Lower leg skin (tissue), 4 donors: ENCODE measurements around the gene VRK2. TPM values are rescaled to one million over a fixed set of nuclear protein-coding genes. Genes with fewer than 3 reads are reported as not detected.

Experiments used
- DNase-seq, 2 donors: peaks; one replicate each; pipeline ENCODE4 v3.0.0-alpha.2; 2019; ENCODE audit warnings: low spot score in 2 of 2
- H3K4me3 ChIP-seq: fragments of 200-600 bp; sonication (generic); 2 replicates; pipeline ENCODE4 v1.5.1; 2017; ENCODE audit warnings: mild to moderate bottlenecking, low read depth; ENCODE audit not compliant: poor library complexity, severe bottlenecking
- POLR2A ChIP-seq, 2 donors: fragments of 450-650 bp; IDR thresholded peaks; one replicate each; pipeline ENCODE4 v1.6.1; 2016 to 2017; ENCODE audit warnings: antibody characterized with exemption in 2 of 2, mild to moderate bottlenecking in 1 of 2, moderate library complexity in 1 of 2
- WGBS, 2 donors: methylation state at CpG; one replicate each; pipeline ENCODE4 v1.1.5; 2018; 5-methylcytosine and 5-hydroxymethylcytosine counted together
- intact Hi-C: fragments of 100-400 bp; cut with DNase I; formaldehyde crosslinking; loops from one replicate; pipeline ENCODE4 v1.15.0; 2023; ENCODE audit warnings: low total_unique reads
- total RNA-seq, 4 donors: library from RNA; depleted of rRNA; stranded (reverse); fragments of >200 nt; gene quantifications; one replicate each; pipeline ENCODE4 v1.1.0, GENCODE V29; 2016
- TF ChIP-seq, protein P1 (sequence below), 3 donors: fragments of 450-650 bp; IDR thresholded peaks; one replicate each; pipeline ENCODE4 v1.5.1; 2016; ENCODE audit warnings: antibody characterized with exemption in 3 of 3, mild to moderate bottlenecking in 3 of 3, moderate library complexity in 2 of 3

Gene VRK2
- total RNA-seq, 4 donors from 2014 or later: 10.7 to 18.3 (median 13.8) TPM

DNA sequence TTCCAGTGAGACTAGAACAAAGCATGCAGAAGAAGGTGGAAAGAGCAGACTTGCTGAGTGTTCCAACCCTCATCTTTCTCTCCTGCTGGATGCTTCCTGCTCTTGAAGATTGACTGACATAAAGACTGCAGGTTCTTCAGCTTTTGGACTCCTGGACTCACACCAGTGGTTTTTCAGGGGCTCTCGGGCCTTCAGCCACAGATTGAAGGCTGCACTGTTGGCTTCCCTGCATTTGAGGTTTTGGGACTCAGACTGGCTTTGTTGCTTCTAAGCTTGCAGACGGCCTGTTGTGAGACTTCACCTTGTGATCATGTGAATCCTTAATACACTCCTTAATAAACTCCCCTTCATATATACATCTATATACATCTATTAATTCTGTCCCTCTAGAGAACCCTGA is 20.4 kb downstream of the VRK2 start:
- WGBS, 2 donors: 98% methylated on average over 2 of the region's 2 CpGs
- DNase-seq: no peak
- intact Hi-C loops: no loop called here
- TF ChIP-seq POLR2A (IDR thresholded peaks at IDR 0.05): no peak
- TF ChIP-seq, protein P1, sequence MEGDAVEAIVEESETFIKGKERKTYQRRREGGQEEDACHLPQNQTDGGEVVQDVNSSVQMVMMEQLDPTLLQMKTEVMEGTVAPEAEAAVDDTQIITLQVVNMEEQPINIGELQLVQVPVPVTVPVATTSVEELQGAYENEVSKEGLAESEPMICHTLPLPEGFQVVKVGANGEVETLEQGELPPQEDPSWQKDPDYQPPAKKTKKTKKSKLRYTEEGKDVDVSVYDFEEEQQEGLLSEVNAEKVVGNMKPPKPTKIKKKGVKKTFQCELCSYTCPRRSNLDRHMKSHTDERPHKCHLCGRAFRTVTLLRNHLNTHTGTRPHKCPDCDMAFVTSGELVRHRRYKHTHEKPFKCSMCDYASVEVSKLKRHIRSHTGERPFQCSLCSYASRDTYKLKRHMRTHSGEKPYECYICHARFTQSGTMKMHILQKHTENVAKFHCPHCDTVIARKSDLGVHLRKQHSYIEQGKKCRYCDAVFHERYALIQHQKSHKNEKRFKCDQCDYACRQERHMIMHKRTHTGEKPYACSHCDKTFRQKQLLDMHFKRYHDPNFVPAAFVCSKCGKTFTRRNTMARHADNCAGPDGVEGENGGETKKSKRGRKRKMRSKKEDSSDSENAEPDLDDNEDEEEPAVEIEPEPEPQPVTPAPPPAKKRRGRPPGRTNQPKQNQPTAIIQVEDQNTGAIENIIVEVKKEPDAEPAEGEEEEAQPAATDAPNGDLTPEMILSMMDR (IDR thresholded peaks at IDR 0.05): no peak
- no peak overlapping the region for H3K4me3 ChIP-seq

- no peak for DNase-seq
- intact Hi-C loops: no loop called here
- WGBS, 2 donors: 97% methylated on average over 2 of the region's 2 CpGs
- H3K4me3 ChIP-seq: no peak overlapping the region
- TF ChIP-seq, protein P1 (IDR thresholded peaks at IDR 0.05): no peak
- TF ChIP-seq POLR2A (IDR thresholded peaks at IDR 0.05): no peak
Measured at GRCh38 chr2:58070765-58071164, 24.2 kb downstream of the VRK2 start.

DNA sequence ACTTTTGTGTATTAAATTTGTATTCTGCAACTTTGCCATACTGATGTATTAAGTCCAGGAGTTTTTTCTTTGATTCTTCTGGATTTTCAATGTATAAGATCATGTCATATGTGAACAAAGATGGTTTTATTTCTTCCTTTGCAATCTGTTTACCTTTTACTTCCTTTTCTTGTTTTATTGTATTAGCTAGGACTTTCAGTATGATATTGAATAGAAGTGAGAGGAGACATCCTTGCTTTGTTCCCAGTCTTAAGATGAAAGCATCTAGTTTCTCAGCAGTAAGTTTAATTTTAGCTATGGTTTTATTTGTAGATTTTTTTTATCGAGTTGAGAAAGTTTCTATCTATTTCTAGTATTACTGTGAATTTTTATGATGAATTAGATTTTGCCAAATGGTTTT is 25.5 kb downstream of the VRK2 start:
- TF ChIP-seq POLR2A (IDR thresholded peaks at IDR 0.05): no peak
- TF ChIP-seq, protein P1 (IDR thresholded peaks at IDR 0.05): no peak
- DNase-seq: no peak
- no peak overlapping the region for H3K4me3 ChIP-seq
- 73 to 75% methylated on average over 1 of the region's 1 CpG for WGBS, 2 donors
- intact Hi-C loops: no loop called here

DNA sequence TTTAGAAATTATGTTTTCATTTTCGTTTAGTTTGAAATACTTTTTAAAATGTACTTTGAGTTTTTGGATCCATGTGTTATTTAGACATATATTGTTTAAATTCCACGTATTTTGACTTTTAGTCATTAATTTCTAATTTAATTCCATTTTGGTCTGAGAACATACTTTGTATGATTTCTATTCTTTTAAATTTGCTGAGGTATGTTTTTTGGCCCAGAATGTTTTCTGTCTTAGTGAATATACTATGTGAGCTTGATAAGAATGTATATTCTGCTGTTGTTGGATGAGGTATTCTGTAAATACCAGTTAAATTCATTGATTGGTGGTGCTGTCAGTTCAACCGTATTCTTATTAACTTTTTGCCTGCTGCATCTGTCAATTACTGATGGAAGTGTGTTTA is 26.4 kb downstream of the VRK2 start:
- intact Hi-C loops: no loop called here

GRCh38 chr2:58073751-58074150 is 27.1 kb downstream of the VRK2 start:
- TF ChIP-seq, protein P1 (IDR thresholded peaks at IDR 0.05): no peak
- TF ChIP-seq POLR2A (IDR thresholded peaks at IDR 0.05): no peak
- WGBS, 2 donors: 92 to 94% methylated on average over 3 of the region's 3 CpGs
- intact Hi-C loops: no loop called here
- no peak overlapping the region for H3K4me3 ChIP-seq
- DNase-seq: no peak

More for the DNA sequence above, 26.4 kb downstream of the VRK2 start:
- TF ChIP-seq POLR2A (IDR thresholded peaks at IDR 0.05): no peak
- TF ChIP-seq, protein P1 (IDR thresholded peaks at IDR 0.05): no peak
- DNase-seq: no peak
- 96 to 98% methylated on average over 3 of the region's 3 CpGs for WGBS, 2 donors
- no peak overlapping the region for H3K4me3 ChIP-seq

DNA sequence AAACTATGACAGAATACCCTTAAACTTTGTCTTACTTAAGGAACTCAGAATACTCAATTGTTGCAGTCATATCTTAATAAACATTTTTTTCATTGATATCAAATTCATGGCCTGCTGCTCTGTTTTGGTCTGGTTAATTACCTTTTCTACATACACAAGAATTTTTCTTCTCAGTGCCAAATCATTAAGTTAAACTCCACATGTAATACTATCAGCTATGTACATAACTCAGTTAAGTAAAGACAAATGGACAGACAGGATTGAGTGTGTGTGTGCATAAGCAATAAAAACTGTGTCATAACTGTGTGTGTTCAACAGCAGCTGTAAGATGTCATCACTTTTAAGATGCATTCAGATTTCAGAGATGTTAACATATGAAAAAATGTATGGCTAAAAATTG is 34.4 kb downstream of the VRK2 start:
- no peak for DNase-seq
- intact Hi-C loops: no loop called here
- no peak for TF ChIP-seq POLR2A (IDR thresholded peaks at IDR 0.05)
- TF ChIP-seq, protein P1 (IDR thresholded peaks at IDR 0.05): no peak
- no peak overlapping the region for H3K4me3 ChIP-seq
